HG02885 (cell line): ENCODE data around the gene HSPA5.
"Not testable (repeated sequence)": the region's sequence is repeated elsewhere in the genome, so short reads cannot be mapped to it uniquely, and the experiment has no call there.

Experiments
- ATAC-seq: cut with Tn5 transposase; IDR thresholded peaks from one replicate; pipeline ENCODE4 v1.9.1; 2021; ENCODE audit warnings: mild to moderate bottlenecking; ENCODE audit not compliant: unreplicated experiment, poor library complexity

The HSPA5 gene

DNA sequence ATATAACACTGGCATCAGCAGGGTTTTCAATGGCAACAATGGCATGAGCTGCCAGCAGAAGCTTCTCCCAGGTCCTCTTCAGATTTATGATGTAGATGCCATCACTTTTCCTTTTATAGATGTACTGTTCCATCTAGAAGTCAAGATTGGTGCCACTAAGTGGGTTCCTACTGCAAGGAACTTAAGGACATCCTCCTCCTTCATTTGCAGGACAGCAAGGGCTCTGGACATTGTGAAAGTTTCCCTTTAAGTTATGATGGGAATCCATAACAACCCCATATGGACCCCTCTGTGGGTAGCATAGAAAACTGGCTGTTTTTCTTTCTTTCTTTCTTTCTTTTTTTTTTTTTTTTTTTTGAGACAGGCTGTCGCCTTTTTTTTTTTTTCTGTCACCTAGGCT is 45.6 kb downstream of the HSPA5 start:
- ATAC-seq = not testable (repeated sequence)

DNA sequence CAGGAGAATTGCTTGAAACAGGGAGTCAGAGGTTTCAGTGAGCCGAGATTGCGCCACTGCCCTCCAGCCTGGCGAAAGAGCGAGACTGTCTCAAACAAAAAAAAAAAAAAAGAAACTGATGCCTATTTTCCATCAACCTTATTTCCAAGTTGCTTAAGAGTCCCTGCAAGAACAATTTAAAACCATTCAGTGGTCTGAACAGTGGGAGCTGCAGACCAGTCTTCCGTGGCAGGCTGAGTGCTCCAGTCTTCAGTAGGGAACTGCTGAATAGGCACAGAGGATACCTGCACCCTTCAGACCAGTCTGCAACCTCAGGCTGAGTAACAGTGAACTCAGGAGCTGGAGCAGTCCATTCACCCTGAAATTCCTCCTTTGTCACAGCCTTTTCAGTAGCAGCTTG is 46.7 kb downstream of the HSPA5 start:
- ATAC-seq = not testable (repeated sequence)

DNA sequence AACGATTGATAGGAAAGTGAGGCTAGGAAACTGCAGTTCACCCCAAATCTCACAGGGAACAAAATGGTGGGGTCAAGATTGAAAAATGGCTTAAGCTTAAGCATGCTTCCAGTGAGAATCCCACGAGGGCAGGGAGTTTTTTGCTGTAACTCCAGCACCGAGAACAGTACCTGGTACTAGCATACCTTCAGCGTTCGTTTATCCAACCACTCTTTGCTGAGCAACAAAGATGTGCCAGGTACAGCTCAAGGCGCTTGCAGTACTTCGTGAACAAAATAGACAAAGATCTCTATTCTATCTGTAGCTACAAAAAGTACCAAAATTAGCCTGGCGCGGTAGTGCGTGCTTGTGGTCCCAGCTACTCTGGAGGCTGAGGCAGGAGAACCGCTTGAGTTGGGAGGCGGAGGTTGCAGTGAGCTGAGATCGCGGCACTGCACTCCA is 50.8 kb downstream of the HSPA5 start:
- no peak for ATAC-seq

DNA sequence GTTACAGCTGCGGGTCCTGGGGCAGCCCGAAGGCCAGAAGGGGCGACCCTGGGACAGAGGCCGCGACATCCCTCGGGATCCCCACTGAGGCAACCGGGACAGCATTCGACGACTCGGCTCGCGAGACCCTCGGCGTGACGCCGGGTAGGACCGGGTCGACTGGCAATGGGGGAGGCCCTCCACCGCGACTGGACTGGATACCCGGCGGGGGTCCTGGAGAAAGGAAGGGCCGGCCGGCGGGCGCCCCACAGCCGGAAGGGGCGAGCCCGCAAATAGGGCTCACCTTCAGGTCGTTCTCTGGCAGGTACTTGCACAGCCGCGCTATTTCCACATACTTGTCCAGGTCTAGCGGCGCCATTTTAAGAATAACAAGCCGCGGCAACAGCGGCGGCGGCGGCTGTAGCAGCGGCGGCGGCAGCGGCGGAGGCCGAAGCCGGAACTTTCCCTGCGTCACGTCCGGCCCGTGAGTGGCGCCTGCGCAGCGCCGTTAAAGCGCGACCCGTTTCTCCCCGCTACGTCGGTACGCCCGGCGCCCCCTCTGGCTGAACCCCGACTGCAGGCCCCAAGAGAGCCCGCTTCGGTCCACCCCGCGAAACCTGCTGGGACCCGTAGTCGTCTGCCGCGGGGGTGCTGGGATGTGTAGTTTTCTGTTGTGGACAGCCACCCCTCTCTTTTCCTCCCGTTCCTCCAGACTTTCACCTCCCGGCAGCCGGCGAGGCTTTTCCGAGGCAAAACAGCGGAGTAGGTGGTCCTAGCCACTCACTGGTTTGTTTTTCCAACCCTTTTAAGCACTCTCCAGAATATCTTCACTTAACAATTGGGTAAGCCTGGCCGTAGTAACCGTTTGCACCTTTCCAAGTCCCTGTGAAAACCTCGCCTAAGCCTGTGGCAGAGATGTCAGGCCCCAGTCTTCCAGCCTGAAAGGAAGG is 51.5 kb downstream of the HSPA5 start, which contains the start of gene PPP6C:
TSS of gene PPP6C (minus strand) at position 443 of the 929 bp plus-strand sequence. CDS start at position 358, 85 bp downstream.
- peak; percentile 97 for ATAC-seq

DNA sequence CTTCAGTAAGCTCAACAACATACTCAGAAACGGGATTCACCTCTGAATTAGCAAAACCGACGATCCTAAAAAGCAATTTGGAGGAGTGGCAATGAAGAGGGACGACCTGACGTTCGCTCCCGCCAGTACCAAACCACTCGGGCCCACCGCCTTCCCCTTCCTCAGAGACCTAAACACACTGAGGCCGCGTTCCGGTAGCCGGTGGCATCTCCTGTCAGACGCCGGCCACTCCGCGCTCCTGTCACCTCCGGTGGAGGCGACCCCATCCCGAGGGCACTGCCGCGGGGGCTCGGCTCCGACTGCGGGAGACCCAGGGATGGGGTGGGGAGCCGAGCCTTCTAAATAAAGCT is 52.2 kb downstream of the HSPA5 start:
- peak; percentile 21 for ATAC-seq
